Activated CD4-positive, CD25-positive, alpha-beta regulatory T cell (primary cell): ENCODE results near the gene KIF3A.

Source experiments
- DNase-seq, 4 experiments: peaks; one replicate each; lab custom pipeline; 2025; lab: John Stamatoyannopoulos, UW

The KIF3A gene

GRCh38 chr5:132677682-132678400, 59.5 kb downstream of the KIF3A start:
- no peak for DNase-seq

- no peak for DNase-seq
These were observed 60.2 kb downstream of the KIF3A start for GRCh38 chr5:132677191-132677590.

GRCh38 chr5:132675936-132676689, 61.2 kb downstream of the KIF3A start:
- DNase-seq: no peak

GRCh38 chr5:132674671-132675506, 62.5 kb downstream of the KIF3A start:
- no peak for DNase-seq

GRCh38 chr5:132673939-132674630, 63.3 kb downstream of the KIF3A start, which contains the start of gene IL4:
Gene IL4, plus strand, starts transcription at chr5:132673989. Its CDS starts 62 bp downstream, at chr5:132674051.
- no peak for DNase-seq

GRCh38 chr5:132673488-132673887, 63.9 kb downstream of the KIF3A start:
- DNase-seq: no peak

GRCh38 chr5:132671000-132671399, 66.3 kb downstream of the KIF3A start:
- no peak for DNase-seq

GRCh38 chr5:132669966-132670882, 67.1 kb downstream of the KIF3A start:
- no peak for DNase-seq

- DNase-seq: no peak
These were observed 67.9 kb downstream of the KIF3A start for GRCh38 chr5:132669455-132669820.

GRCh38 chr5:132668706-132669454, 68.5 kb downstream of the KIF3A start:
- DNase-seq: no peak

GRCh38 chr5:132667761-132668705, 69.3 kb downstream of the KIF3A start:
- DNase-seq: no peak

GRCh38 chr5:132667309-132667708, 70.0 kb downstream of the KIF3A start:
- DNase-seq: no peak

GRCh38 chr5:132666310-132667123, 70.8 kb downstream of the KIF3A start:
- no peak for DNase-seq

- DNase-seq: no peak
These were observed 71.7 kb downstream of the KIF3A start for GRCh38 chr5:132665574-132666080.

- DNase-seq: no peak
These were observed 72.6 kb downstream of the KIF3A start for GRCh38 chr5:132664696-132665209.

- no peak for DNase-seq
These were observed 73.3 kb downstream of the KIF3A start for GRCh38 chr5:132663771-132664695.
